HG03066 (cell line): ENCODE data around the gene NADSYN1.

Experiments used
- ATAC-seq: cut with Tn5 transposase; IDR thresholded peaks from one replicate; pipeline ENCODE4 v1.9.1; 2021; ENCODE audit warnings: low read depth; ENCODE audit not compliant: unreplicated experiment

NADSYN1 gene

GRCh38 chr11:71432761-71433647 lies 20.0 kb upstream of the NADSYN1 start:
- ATAC-seq, result no peak

- no peak for ATAC-seq
These were observed 19.2 kb upstream of the NADSYN1 start for GRCh38 chr11:71433648-71434450.

DNA sequence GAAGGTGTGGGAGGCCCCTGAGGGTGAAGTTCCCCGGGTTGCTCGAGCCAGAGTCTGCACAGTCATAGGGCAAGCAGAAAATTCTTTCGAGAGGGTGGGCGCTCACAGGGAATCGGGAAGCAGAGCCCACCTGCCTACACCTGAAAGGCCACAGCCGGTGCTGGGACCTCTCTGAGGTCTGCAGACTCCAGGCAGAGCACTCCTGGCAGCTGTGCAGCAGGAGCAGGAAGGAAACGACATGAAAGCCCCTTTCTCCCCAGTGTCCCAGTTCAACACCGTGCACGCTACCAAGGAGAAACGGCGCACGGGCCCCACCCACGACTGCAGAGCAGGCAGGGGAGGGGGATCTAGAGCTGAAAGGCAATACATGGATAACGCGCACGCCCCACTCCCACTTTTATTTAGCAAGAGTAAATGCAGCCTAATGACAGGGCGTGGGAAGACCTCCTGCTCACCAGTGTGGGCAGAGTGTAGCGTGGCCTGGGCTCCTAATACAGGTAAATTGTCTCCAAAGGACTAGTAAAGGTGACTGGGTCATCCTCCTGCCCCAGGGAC lies 18.4 kb upstream of the NADSYN1 start:
- no peak for ATAC-seq

- no peak for ATAC-seq
These were observed 17.6 kb upstream of the NADSYN1 start for GRCh38 chr11:71435278-71435951.

DNA sequence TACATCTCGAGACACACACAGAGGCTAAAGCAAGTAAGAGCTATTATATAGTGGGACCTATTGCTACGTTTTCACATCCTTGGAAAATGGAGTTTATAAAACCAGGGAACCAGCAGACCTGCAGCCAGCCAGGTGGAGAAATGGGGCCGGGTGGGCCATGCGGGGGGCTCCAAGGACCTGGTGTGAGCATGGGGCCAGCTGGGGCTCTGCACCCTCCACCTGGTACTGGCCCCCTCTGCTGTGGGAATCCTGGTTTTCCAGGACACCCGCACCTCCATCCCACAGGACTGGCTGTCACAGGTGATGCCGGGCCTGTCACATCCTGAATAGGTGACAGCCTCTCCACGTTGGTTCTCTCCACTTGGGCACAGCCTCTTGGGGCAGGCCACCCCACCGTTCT lies 16.1 kb upstream of the NADSYN1 start:
- no peak for ATAC-seq

DNA sequence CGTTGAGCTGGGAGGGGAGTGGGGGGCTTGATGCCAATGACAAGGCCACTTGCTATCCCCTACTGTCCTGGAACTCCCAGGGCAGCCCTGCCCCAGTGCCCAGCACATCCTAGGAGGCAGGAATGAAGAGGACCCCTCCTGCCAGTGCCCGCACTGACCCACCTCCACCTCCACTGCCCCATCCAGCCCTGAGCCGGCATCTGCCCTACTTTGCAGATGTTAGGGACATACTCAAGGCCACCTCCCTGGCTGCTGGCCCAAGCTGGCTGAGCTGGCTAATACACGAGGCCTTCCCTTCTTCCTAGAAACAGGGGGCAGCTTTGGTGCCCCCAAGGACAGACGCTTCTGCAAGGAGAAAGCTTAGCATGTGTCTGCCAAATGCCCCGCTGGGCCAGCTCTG lies 15.6 kb upstream of the NADSYN1 start:
- no peak for ATAC-seq

DNA sequence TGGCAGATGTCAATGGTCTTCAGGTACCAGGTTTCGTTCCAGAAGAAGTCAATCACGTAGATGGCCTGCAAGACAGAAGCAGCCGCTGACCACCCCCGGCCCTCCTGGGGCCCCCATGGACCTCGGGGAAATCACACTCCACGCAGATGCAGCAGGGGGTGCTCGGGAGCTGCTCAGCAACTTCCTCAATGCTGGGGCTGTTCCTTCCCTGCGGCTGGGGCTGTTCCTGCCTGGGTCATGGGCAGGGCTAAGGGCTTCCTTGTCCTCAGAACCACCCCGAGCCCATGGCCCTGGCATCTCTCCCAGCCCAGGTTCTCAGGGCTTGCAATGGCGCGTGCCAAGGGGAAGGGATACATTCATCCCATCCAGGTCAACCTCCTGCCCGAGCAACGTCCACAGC lies 15.1 kb upstream of the NADSYN1 start:
- no peak for ATAC-seq

- no peak for ATAC-seq
These were observed 14.4 kb upstream of the NADSYN1 start for GRCh38 chr11:71438650-71439049.

- ATAC-seq, result no peak
These were observed 12.8 kb upstream of the NADSYN1 start for GRCh38 chr11:71440021-71440755.

GRCh38 chr11:71441251-71441650 lies 11.8 kb upstream of the NADSYN1 start:
- ATAC-seq, result no peak

GRCh38 chr11:71442123-71442522 lies 10.9 kb upstream of the NADSYN1 start:
- no peak for ATAC-seq

- no peak for ATAC-seq
These were observed 10.1 kb upstream of the NADSYN1 start for GRCh38 chr11:71442880-71443279.

DNA sequence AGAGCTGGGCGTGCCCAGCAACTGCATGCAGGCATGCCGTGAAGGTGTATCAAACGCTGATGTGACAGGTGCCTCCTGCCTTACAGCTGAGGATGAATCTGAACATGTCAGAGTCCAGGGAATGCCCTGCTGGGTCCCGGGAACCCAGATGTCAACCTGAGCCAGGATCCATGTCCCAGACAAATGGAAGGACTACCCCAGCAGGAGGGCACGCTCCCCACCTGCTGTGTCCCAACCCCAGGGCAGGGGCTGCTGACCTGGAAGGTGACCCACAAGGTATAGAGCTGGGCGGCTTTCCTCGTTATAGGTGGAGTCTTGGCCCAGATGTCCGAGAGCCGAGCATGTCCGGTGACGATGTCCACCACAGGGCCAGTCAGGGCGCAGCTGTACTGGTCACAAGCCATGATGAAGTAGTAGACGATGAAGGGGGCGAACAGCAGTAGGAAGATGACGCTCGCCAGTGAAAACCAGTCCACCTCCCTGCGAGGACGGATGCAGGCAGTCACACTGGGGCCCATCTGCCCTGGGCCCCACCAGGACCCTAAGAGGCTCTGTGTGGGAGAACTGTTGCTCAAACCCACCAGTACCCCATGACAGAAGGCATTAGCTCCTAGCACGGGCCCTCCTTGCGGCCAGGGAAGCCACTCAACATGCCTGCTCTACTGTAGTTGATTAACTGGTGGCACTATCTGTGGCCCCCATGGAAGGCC lies 9.1 kb upstream of the NADSYN1 start:
- no peak for ATAC-seq

- ATAC-seq, result no peak
These were observed 8.2 kb upstream of the NADSYN1 start for GRCh38 chr11:71444811-71445210.

- ATAC-seq, result no peak
These were observed 6.9 kb upstream of the NADSYN1 start for GRCh38 chr11:71446150-71446549.

DNA sequence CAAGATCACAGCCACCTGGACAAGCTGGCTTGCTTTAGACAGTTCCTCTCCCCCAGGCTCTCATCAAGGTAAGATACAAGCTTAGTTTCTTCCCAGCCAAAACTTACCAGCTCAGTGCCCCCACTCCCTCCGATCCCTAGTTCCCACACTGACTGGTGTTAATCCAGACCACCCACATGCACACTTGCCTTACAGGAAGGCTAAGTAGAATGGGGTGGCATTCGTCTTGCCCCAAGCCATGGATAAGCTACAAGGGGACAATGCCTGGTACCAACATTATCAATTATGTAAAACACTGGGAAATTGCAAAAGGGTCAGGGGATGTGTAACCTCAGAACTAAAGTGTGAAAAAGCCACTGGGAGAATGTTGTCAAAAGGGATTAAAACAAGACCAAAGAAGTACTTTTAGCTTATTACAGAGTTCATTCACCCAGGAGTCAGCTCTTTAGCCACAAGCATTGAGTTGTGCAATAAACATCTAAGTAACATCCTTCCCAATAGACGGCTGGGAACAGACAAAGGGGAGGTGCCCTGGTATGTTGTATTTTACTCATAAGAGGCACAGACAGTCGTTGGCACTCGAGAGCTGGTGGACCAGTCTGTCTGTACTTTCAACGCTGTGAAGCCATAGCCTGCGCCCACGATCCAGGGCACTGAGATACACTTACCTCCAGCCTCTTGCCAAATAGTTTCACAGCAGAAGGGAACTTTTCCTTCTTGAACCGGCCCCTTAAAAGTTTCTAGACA lies 5.9 kb upstream of the NADSYN1 start:
- ATAC-seq, result no peak

GRCh38 chr11:71447791-71448256 lies 5.2 kb upstream of the NADSYN1 start:
- ATAC-seq, result no peak

DNA sequence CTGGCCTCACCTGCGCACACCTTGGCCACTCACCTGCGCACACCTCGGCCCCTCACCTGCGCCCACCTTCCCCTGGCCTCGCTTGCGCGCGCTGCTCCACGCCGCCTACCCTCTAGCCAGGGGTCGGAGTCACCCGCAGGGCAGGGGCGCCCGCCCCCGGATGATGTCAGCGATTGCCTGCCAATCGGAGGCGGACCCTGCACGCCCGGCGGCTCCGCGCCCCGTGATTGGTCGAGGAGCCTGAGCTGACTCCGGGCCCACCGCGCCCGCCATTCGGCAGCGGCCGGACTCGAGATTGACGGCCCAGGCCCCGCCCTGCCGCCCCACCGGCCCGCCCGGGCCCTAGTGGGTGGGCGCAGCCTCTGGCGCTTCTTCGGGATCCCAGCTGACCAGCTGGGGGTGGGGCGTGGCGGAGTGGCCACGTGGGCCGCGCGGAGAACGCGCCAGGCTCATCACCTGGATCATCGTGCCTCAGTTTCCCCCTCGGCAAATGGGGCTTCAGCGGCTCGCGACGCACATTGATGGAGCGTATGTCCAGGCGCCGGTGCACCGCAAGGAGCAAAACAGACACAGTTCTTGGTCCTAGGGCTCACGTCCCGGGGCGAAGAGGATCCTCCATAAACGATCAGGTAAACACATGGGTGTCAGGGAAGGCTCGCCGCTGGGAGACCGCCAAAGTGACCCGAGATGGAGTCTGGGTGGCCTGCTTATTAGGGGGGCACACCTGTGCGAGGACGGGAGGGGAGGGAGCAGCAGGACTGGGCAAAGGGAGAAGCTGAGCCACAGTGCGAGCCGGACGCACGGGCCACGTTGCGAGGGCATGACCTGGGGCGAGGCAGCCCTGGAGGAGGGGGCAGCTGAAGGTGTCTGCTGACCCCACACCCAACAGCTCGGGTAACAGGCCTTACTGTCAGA lies 4.5 kb upstream of the NADSYN1 start, which contains the start of gene DHCR7:
Gene DHCR7, minus strand, starts transcription at position 137 of the 915 bp plus-strand sequence. CDS start 3,441 bp downstream, outside the sequence.
- ATAC-seq, result peak; percentile 69
